Endothelial cell of umbilical vein (primary cell): ENCODE data around the gene CHMP5. TPM values are rescaled to one million over a fixed set of nuclear protein-coding genes. Genes with fewer than 3 reads are reported as not detected.

Experiments used
- BruUV-seq: library from RNA; stranded (reverse); fragments of 400-500 nt; replicated peaks from 2 replicates; lab custom pipeline; 2021; lab: Mats Ljungman, UMichigan
- CTCF ChIA-PET: fragments of 300-600, 350-600 bp; sonication (Branson Sonifier 250); formaldehyde crosslinking; loops from one replicate; lab custom pipeline; 2021; ENCODE audit warnings: antibody characterized with exemption, inconsistent platforms; lab: Charles Lee
- POLR2A ChIA-PET: fragments of 300-600, 350-600 bp; sonication (Branson Sonifier 250); formaldehyde crosslinking; loops from one replicate; lab custom pipeline; 2021; ENCODE audit warnings: antibody characterized with exemption, inconsistent platforms; lab: Charles Lee
- DNase-seq: peaks from one replicate; pipeline ENCODE4 v3.0.0-alpha.2; 2011; ENCODE audit warnings: low read depth, low spot score
- FAIRE-seq: peaks from 2 replicates; lab custom pipeline; 2011; peaks lifted over from hg19 to GRCh38; lab: Jason Lieb, UNC
- H2AFZ ChIP-seq: 2 replicates; pipeline ENCODE4 v1.6.0; 2012; ENCODE audit warnings: low read depth, low read length, control low read depth, inconsistent platforms
- H3K27ac ChIP-seq: 2 replicates; pipeline ENCODE4 v1.5.1; 2011; ENCODE audit warnings: low read depth, mild to moderate bottlenecking, control low read depth, low read length, moderate library complexity; ENCODE audit not compliant: insufficient read depth
- H3K27me3 ChIP-seq, 2 experiments: 2 replicates each; pipeline versions ENCODE4 v1.6.0 to v1.6.1; 2011; ENCODE audit warnings: low read length in 2 of 2, mixed read lengths in 1 of 2; ENCODE audit not compliant: control insufficient read depth in 2 of 2, insufficient read depth in 2 of 2
- H3K36me3 ChIP-seq, 2 experiments: 2 replicates in 1 of 2; 3 replicates in 1 of 2; pipeline ENCODE4 v1.5.1; 2011; ENCODE audit warnings: low read length in 2 of 2, mild to moderate bottlenecking in 1 of 2, moderate library complexity in 1 of 2; ENCODE audit not compliant: control insufficient read depth in 2 of 2, insufficient read depth in 2 of 2; ENCODE audit errors: extremely low read depth in 1 of 2
- H3K4me1 ChIP-seq: 3 replicates; pipeline ENCODE4 v1.5.1; 2011; ENCODE audit warnings: mild to moderate bottlenecking, low read length; ENCODE audit not compliant: control insufficient read depth, insufficient read depth; ENCODE audit errors: extremely low read depth
- H3K4me2 ChIP-seq: 2 replicates; pipeline ENCODE4 v1.6.1; 2011; ENCODE audit warnings: low read length, control low read depth, mixed read lengths; ENCODE audit not compliant: insufficient read depth
- H3K4me3 ChIP-seq, 3 experiments: fragments of 200-600 bp in 1 of 3; sonication (generic), shearing (Covaris generic) in 1 of 3; replicated peaks in 1 of 3; 2 replicates each; pipeline ENCODE4 v1.5.1; 2011 to 2016; ENCODE audit warnings: control low read depth in 3 of 3, low read length in 3 of 3, mild to moderate bottlenecking in 2 of 3, inconsistent platforms in 1 of 3, low read depth in 1 of 3, moderate library complexity in 1 of 3; ENCODE audit not compliant: insufficient read depth in 1 of 3
- H3K79me2 ChIP-seq: 2 replicates; pipeline ENCODE4 v1.6.0; 2012; ENCODE audit warnings: low read length, inconsistent platforms; ENCODE audit not compliant: control insufficient read depth, insufficient read depth
- H3K9ac ChIP-seq: replicated peaks from 2 replicates; pipeline ENCODE3; 2011; ENCODE audit warnings: low read length, control low read depth; ENCODE audit not compliant: insufficient read depth; ENCODE audit errors: extremely low read depth
- H3K9me1 ChIP-seq: replicated peaks from 3 replicates; pipeline ENCODE4 v1.6.0; 2011; ENCODE audit warnings: mild to moderate bottlenecking, low read length; ENCODE audit not compliant: control insufficient read depth, insufficient read depth; ENCODE audit errors: extremely low read depth
- H3K9me3 ChIP-seq: replicated peaks from 2 replicates; pipeline ENCODE4 v1.5.1; 2012; ENCODE audit warnings: low read length, inconsistent platforms; ENCODE audit not compliant: control insufficient read depth, insufficient read depth
- H4K20me1 ChIP-seq: replicated peaks from 2 replicates; pipeline ENCODE3; 2011; ENCODE audit warnings: mild to moderate bottlenecking, low read length; ENCODE audit not compliant: control insufficient read depth, insufficient read depth; ENCODE audit errors: extremely low read depth
- CTCF ChIP-seq, 2 donors: IDR thresholded peaks; 1 replicate in 1 of 2; 2 replicates in 1 of 2; pipeline ENCODE4 v1.5.1; 2011; ENCODE audit warnings: low read length in 2 of 2, mild to moderate bottlenecking in 2 of 2, moderate library complexity in 2 of 2, control low read depth in 1 of 2, inconsistent platforms in 1 of 2, low read depth in 1 of 2; ENCODE audit not compliant: insufficient read depth in 1 of 2; ENCODE audit errors: extremely low read depth in 1 of 2
- EZH2 ChIP-seq: IDR thresholded peaks from 2 replicates; pipeline ENCODE4 v1.6.1; 2012; ENCODE audit warnings: borderline replicate concordance, low read depth, mild to moderate bottlenecking, moderate library complexity, low read length, inconsistent platforms; ENCODE audit not compliant: severe bottlenecking
- FOS ChIP-seq: IDR thresholded peaks from 2 replicates; pipeline ENCODE4 v1.6.1; 2011; ENCODE audit warnings: mild to moderate bottlenecking, low read length, moderate library complexity, borderline replicate concordance; ENCODE audit not compliant: insufficient read depth
- GATA2 ChIP-seq: IDR thresholded peaks from 2 replicates; pipeline ENCODE4 v1.7.0; 2011; ENCODE audit warnings: low read depth, mild to moderate bottlenecking, moderate library complexity, mixed read lengths, low read length; ENCODE audit not compliant: insufficient read length, insufficient read depth
- JUN ChIP-seq: IDR thresholded peaks from 2 replicates; pipeline ENCODE4 v1.6.1; 2011; ENCODE audit warnings: borderline replicate concordance, low read depth; ENCODE audit not compliant: insufficient read length, insufficient read depth
- MAX ChIP-seq: IDR thresholded peaks from 2 replicates; pipeline ENCODE4 v1.6.1; 2011; ENCODE audit not compliant: insufficient read depth, insufficient read length
- MYC ChIP-seq: IDR thresholded peaks from one replicate; pipeline ENCODE4 v1.6.1; 2011; ENCODE audit warnings: mild to moderate bottlenecking, low read depth, low read length
- POLR2A ChIP-seq: IDR thresholded peaks from 2 replicates; pipeline ENCODE4 v1.6.1; 2012; ENCODE audit warnings: low read depth, mild to moderate bottlenecking, control low read depth, low read length
- POLR2AphosphoS5 ChIP-seq: IDR thresholded peaks from 2 replicates; pipeline ENCODE4 v1.6.1; 2012; ENCODE audit warnings: low read depth, mild to moderate bottlenecking, control low read depth, low read length, moderate library complexity; ENCODE audit not compliant: insufficient read depth
- dilution Hi-C: fragments of 300-500 bp; cut with MboI; formaldehyde crosslinking; loops from one replicate; pipeline ENCODE4 v1.15.0; 2019; ENCODE audit warnings: low sequenced_read_pairs; ENCODE audit not compliant: extremely low pct_ligation_motif_present
- intact Hi-C: fragments of 100-400 bp; cut with micrococcal nuclease; formaldehyde crosslinking; loops from one replicate; pipeline ENCODE4 v1.10.0; 2022
- polyA plus RNA-seq, 4 experiments: library from polyadenylated mRNA; depleted of rRNA in 3 of 4; stranded (reverse) in 3 of 4; unstranded in 1 of 4; fragments of >200 nt; gene quantifications; 2 replicates each; pipeline versions ENCODE4 v1.2.1 to v1.2.3, GENCODE V29; 2011 to 2012; ENCODE audit warnings: missing spikeins in 1 of 4
- total RNA-seq: library from RNA; stranded (reverse); gene quantifications from 2 replicates; pipeline ENCODE4 v1.2.3, GENCODE V29; 2021

CHMP5 gene
- total and polyA plus RNA-seq, 2 donors (not counting 3 experiments of a cell fraction or from before 2014, with no cell fraction given), result 33.2 to 55.8 TPM

- Histone ChIP-seq H3K4me3 (no peak overlapping the region), H3K4me1 (peaks cover 22% of the 10 kb centered on the region), H3K36me3 (peaks cover 14 to 18% of the 10 kb centered on the region in 2 experiments), H3K27me3 (no peaks in the 10 kb centered on the region), H3K9ac (peak overlapping the region; percentile 62), H3K27ac (peak overlapping the region; percentile 86), H2AFZ (no peak overlapping the region), H3K9me3 (no peaks in the 10 kb centered on the region), H3K4me2 (peak overlapping the region; percentile 77), H4K20me1 (no peaks in the 10 kb centered on the region), H3K79me2 (no peaks in the 10 kb centered on the region), H3K9me1 (no peaks in the 10 kb centered on the region)
- no peak for FAIRE-seq
- DNase-seq, result no peak
- TF ChIP-seq GATA2 (no peak), EZH2 (no peak), CTCF (IDR thresholded peaks at IDR 0.05; ENCODE audit: extremely low read depth in 1 of 2, insufficient read depth in 1 of 2, low read depth in 1 of 2, low read length in 2 of 2) (no peak), JUN (no peak), POLR2AphosphoS5 (no peak), POLR2A (no peak), MAX (no peak), FOS (no peak), MYC (no peak)
- BruUV-seq, result no TSS peak
- intact Hi-C loops (loop anchor here (1.0 to 2.0 kb wide), 2 partner anchors 9 to 29 kb away; partner anchors contain the start of gene NFX1), dilution Hi-C loops (no loop called here)
- ChIA-PET CTCF (interaction anchor here (0.6 to 1.9 kb wide), 8 partner anchors 10 to 147 kb away, joined by 3 to 10 read pairs (median 6); partner anchors contain the start of genes AQP3 and NFX1), POLR2A (interaction anchor here (0.8 to 1.3 kb wide), 3 partner anchors 10 to 30 kb away, joined by 3 to 13 read pairs (median 3); partner anchors contain the start of gene NFX1)
Observed at GRCh38 chr9:33320230-33320567, 55.4 kb downstream of the CHMP5 start.
